Neural cell (in vitro differentiated cells): ENCODE results near the gene ELMO1.

ENCODE experiments used
- EP300 ChIP-seq: fragments of 450-650 bp; conservative IDR thresholded peaks from 2 replicates; pipeline ENCODE4 v1.6.1; 2014; ENCODE audit warnings: antibody characterized with exemption, mild to moderate bottlenecking, moderate library complexity; ENCODE audit not compliant: poor library complexity, severe bottlenecking
- EZH2 ChIP-seq: fragments of 200-600, 300-800 bp; shearing (Covaris generic), sonication (generic); IDR thresholded peaks from 2 replicates; pipeline ENCODE4 v1.6.1; 2014; ENCODE audit warnings: antibody characterized with exemption, low read length, borderline replicate concordance, mild to moderate bottlenecking; ENCODE audit not compliant: insufficient read depth, poor library complexity, severe bottlenecking
- MXI1 ChIP-seq: fragments of 450-650 bp; conservative IDR thresholded peaks from 2 replicates; pipeline ENCODE4 v1.6.1; 2014; ENCODE audit warnings: antibody characterized with exemption, mild to moderate bottlenecking; ENCODE audit not compliant: poor library complexity, severe bottlenecking
- POLR2AphosphoS5 ChIP-seq: IDR thresholded peaks from 2 replicates; pipeline ENCODE4 v1.6.1; 2012
- RAD21 ChIP-seq: fragments of 450-650 bp; conservative IDR thresholded peaks from 2 replicates; pipeline ENCODE4 v1.6.1; 2014; ENCODE audit warnings: antibody characterized with exemption, mild to moderate bottlenecking, moderate library complexity
- SMC3 ChIP-seq: fragments of 450-650 bp; conservative IDR thresholded peaks from 2 replicates; pipeline ENCODE4 v1.6.1; 2014; ENCODE audit warnings: antibody characterized with exemption, mild to moderate bottlenecking, moderate library complexity; ENCODE audit not compliant: poor library complexity
- TAF1 ChIP-seq: IDR thresholded peaks from 2 replicates; pipeline ENCODE4 v1.6.1; 2012; ENCODE audit warnings: low read depth
- TF ChIP-seq, protein P1 (sequence below): fragments of 450-650 bp; IDR thresholded peaks from 2 replicates; pipeline ENCODE4 v1.5.1; 2014; ENCODE audit warnings: antibody characterized with exemption, mild to moderate bottlenecking, moderate library complexity; ENCODE audit not compliant: poor library complexity, severe bottlenecking
- TF ChIP-seq, protein P2 (sequence below): IDR thresholded peaks from 2 replicates; pipeline ENCODE4 v1.6.1; 2012; ENCODE audit warnings: borderline replicate concordance

- TF ChIP-seq, protein P1, sequence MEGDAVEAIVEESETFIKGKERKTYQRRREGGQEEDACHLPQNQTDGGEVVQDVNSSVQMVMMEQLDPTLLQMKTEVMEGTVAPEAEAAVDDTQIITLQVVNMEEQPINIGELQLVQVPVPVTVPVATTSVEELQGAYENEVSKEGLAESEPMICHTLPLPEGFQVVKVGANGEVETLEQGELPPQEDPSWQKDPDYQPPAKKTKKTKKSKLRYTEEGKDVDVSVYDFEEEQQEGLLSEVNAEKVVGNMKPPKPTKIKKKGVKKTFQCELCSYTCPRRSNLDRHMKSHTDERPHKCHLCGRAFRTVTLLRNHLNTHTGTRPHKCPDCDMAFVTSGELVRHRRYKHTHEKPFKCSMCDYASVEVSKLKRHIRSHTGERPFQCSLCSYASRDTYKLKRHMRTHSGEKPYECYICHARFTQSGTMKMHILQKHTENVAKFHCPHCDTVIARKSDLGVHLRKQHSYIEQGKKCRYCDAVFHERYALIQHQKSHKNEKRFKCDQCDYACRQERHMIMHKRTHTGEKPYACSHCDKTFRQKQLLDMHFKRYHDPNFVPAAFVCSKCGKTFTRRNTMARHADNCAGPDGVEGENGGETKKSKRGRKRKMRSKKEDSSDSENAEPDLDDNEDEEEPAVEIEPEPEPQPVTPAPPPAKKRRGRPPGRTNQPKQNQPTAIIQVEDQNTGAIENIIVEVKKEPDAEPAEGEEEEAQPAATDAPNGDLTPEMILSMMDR = no peak
- TF ChIP-seq POLR2AphosphoS5 (no peak), EP300 (no peak), TAF1 (no peak), EZH2 (no peak), RAD21 (no peak), MXI1 (no peak), SMC3 (no peak)
- TF ChIP-seq, protein P2, sequence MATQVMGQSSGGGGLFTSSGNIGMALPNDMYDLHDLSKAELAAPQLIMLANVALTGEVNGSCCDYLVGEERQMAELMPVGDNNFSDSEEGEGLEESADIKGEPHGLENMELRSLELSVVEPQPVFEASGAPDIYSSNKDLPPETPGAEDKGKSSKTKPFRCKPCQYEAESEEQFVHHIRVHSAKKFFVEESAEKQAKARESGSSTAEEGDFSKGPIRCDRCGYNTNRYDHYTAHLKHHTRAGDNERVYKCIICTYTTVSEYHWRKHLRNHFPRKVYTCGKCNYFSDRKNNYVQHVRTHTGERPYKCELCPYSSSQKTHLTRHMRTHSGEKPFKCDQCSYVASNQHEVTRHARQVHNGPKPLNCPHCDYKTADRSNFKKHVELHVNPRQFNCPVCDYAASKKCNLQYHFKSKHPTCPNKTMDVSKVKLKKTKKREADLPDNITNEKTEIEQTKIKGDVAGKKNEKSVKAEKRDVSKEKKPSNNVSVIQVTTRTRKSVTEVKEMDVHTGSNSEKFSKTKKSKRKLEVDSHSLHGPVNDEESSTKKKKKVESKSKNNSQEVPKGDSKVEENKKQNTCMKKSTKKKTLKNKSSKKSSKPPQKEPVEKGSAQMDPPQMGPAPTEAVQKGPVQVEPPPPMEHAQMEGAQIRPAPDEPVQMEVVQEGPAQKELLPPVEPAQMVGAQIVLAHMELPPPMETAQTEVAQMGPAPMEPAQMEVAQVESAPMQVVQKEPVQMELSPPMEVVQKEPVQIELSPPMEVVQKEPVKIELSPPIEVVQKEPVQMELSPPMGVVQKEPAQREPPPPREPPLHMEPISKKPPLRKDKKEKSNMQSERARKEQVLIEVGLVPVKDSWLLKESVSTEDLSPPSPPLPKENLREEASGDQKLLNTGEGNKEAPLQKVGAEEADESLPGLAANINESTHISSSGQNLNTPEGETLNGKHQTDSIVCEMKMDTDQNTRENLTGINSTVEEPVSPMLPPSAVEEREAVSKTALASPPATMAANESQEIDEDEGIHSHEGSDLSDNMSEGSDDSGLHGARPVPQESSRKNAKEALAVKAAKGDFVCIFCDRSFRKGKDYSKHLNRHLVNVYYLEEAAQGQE = no peak
Measured at GRCh38 chr7:37431413-37431812, 17.3 kb downstream of the ELMO1 start.
